Tibial artery (tissue), 4 donors: ENCODE measurements around the gene SBF2.
A peak's percentile ranks its signal among the peaks of the same experiment; 100 is the strongest.
"Not testable (repeated sequence)": the region's sequence is repeated elsewhere in the genome, so short reads cannot be mapped to it uniquely, and the experiment has no call there.

Experiments used
- DNase-seq, 2 donors: peaks; one replicate each; pipeline ENCODE4 v3.0.0-alpha.2; 2019
- H3K27ac ChIP-seq, 2 donors: fragments of 200-600 bp; sonication (generic) in 1 of 2; 1 replicate in 1 of 2; 2 replicates in 1 of 2; pipeline ENCODE4 v1.5.1; 2018 to 2019; ENCODE audit warnings: mild to moderate bottlenecking in 1 of 2
- H3K27me3 ChIP-seq, 2 donors: fragments of 200-600 bp; sonication (generic) in 1 of 2; one replicate each; pipeline versions ENCODE4 v1.5.1 to v1.6.0; 2016 to 2019
- H3K36me3 ChIP-seq, 3 donors: fragments of 200-600 bp; sonication (generic) in 2 of 3; one replicate each; pipeline ENCODE4 v1.5.1; 2016 to 2019; ENCODE audit warnings: mild to moderate bottlenecking in 2 of 3
- H3K4me1 ChIP-seq, 4 donors: fragments of 200-600 bp; sonication (generic) in 2 of 4; 1 replicate in 3 of 4; 2 replicates in 1 of 4; pipeline ENCODE4 v1.5.1; 2016 to 2019
- H3K4me3 ChIP-seq, 2 donors: fragments of 200-600 bp; sonication (generic) in 1 of 2; 1 replicate in 1 of 2; 2 replicates in 1 of 2; pipeline ENCODE4 v1.5.1; 2018 to 2019; ENCODE audit warnings: mild to moderate bottlenecking in 2 of 2
- H3K9me3 ChIP-seq, 3 donors: fragments of 200-600 bp; sonication (generic) in 1 of 3; one replicate each; pipeline ENCODE4 v1.5.1; 2016 to 2019
- CTCF ChIP-seq, 2 experiments: fragments of 200-600 bp in 1 of 2; fragments of 450-650 bp in 1 of 2; IDR thresholded peaks; one replicate each; pipeline ENCODE4 v1.5.1; 2017 to 2019; ENCODE audit warnings: antibody characterized with exemption in 2 of 2, mild to moderate bottlenecking in 1 of 2, moderate library complexity in 1 of 2
- intact Hi-C: fragments of 100-400 bp; cut with DNase I; formaldehyde crosslinking; loops from one replicate; pipeline ENCODE4 v1.15.0; 2023; ENCODE audit warnings: low total_unique reads

Gene SBF2

GRCh38 chr11:10130875-10131274 lies 163.1 kb downstream of the SBF2 start:
- TF ChIP-seq CTCF (IDR thresholded peaks at IDR 0.05) = no peak
- no peak overlapping the region for H3K27ac ChIP-seq
- no peak overlapping the region for H3K4me3 ChIP-seq
- H3K36me3 ChIP-seq = no peaks in the 10 kb centered on the region
- intact Hi-C loops = no loop called here
- H3K9me3 ChIP-seq = no peaks in the 10 kb centered on the region
- peaks cover 0 to 7% (median 0%) of the 10 kb centered on the region in 4 donors for H3K4me1 ChIP-seq
- H3K27me3 ChIP-seq = no peaks in the 10 kb centered on the region
- DNase-seq = no peak

- DNase-seq, H3K4me3 ChIP-seq, intact Hi-C loops, H3K27me3 ChIP-seq, H3K27ac ChIP-seq, H3K9me3 ChIP-seq, H3K36me3 ChIP-seq: not testable (repeated sequence)
- peaks cover 0 to 10% (median 0%) of the 10 kb centered on the region in 4 donors for H3K4me1 ChIP-seq
These were observed 164.8 kb downstream of the SBF2 start for GRCh38 chr11:10129184-10129583.

- Histone ChIP-seq H3K4me3 (no peak overlapping the region), H3K4me1 (peaks cover 0 to 36% (median 16%) of the 10 kb centered on the region in 4 donors), H3K36me3 (no peaks in the 10 kb centered on the region), H3K27me3 (no peaks in the 10 kb centered on the region), H3K9me3 (no peaks in the 10 kb centered on the region), H3K27ac (no peak overlapping the region)
- intact Hi-C loops = no loop called here
- TF ChIP-seq CTCF (IDR thresholded peaks at IDR 0.05) = no peak
- no peak for DNase-seq
These were observed 168.4 kb downstream of the SBF2 start for GRCh38 chr11:10125522-10126133.

- no peak overlapping the region for H3K4me3 ChIP-seq
These were observed 171.5 kb downstream of the SBF2 start for GRCh38 chr11:10122326-10123197.

GRCh38 chr11:10118865-10119264 lies 175.2 kb downstream of the SBF2 start:
- no peaks in the 10 kb centered on the region for H3K9me3 ChIP-seq
- DNase-seq = no peak
- no peaks in the 10 kb centered on the region for H3K27me3 ChIP-seq
- no peak overlapping the region for H3K4me3 ChIP-seq
- peak overlapping the region in 1 of 2 donors; percentile 25 for H3K27ac ChIP-seq
- H3K36me3 ChIP-seq = no peaks in the 10 kb centered on the region
- no peak for TF ChIP-seq CTCF (IDR thresholded peaks at IDR 0.05)
- peaks cover 0 to 68% (median 33%) of the 10 kb centered on the region in 4 donors for H3K4me1 ChIP-seq
- intact Hi-C loops = no loop called here

More at GRCh38 chr11:10122326-10123197, 171.5 kb downstream of the SBF2 start:
- peaks cover 0 to 63% (median 29%) of the 10 kb centered on the region in 4 donors for H3K4me1 ChIP-seq
- intact Hi-C loops = no loop called here
- peak overlapping the region; percentile 6 to 41 for H3K27ac ChIP-seq
- DNase-seq = peak in 1 of 2 donors; percentile 37
- H3K27me3 ChIP-seq = no peaks in the 10 kb centered on the region
- no peaks in the 10 kb centered on the region for H3K9me3 ChIP-seq
- no peak for TF ChIP-seq CTCF (IDR thresholded peaks at IDR 0.05)
- no peaks in the 10 kb centered on the region for H3K36me3 ChIP-seq
